Hippocampal formation (tissue), 2 donors: ENCODE results near the gene GRPEL2.

ENCODE experiments used
- DNase-seq, 2 donors: peaks; one replicate each; lab custom pipeline; 2025; lab: John Stamatoyannopoulos, UW

The GRPEL2 gene

DNA sequence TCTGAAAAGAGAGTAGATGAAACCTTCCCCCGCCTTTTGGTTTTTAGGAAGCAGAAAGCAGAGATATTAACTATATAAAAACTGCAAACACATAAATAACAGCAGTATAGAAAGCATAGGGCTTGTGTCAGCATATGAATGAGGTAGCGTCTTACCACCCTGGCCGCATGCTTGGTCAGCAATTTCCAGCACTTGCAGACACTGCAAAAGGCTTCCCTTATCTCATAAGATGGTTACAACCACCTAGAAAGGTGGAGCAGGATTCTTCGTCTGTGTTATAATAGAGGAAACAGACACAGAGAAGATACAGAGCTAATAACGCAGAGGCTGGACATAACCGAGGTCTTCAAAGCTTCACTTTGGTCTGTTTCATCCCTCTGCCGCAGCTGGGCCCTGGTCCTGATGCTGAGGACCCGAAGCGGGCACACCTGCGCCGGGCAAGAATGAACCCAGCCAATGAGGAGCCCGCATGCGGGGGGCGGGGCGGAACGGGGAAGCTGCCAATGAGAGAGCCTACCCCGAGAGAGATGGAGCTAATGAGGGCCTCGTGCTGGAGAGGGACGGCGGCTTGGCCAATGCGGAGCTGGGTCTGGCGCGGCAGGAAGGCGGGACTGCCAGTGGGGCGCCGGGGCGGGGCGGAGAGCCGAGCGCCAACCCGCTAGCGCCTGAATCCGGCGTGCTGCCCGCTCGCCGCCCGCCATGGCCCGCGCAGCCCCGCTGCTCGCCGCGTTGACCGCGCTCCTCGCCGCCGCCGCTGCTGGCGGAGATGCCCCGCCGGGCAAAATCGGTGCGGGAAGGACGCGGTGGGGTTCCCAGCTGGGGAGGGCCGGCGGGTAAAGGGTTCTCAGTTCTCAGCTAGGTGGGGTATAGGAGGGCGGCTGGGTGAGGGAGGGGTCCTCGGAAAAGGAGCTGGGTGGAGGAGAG lies 12.3 kb downstream of the GRPEL2 start, which contains the start of gene PCYOX1L:
TSS of gene PCYOX1L (plus strand) at position 677 of the 924 bp plus-strand sequence. CDS start at position 700, 23 bp downstream.
- DNase-seq, result peak; percentile 94 to 97

DNA sequence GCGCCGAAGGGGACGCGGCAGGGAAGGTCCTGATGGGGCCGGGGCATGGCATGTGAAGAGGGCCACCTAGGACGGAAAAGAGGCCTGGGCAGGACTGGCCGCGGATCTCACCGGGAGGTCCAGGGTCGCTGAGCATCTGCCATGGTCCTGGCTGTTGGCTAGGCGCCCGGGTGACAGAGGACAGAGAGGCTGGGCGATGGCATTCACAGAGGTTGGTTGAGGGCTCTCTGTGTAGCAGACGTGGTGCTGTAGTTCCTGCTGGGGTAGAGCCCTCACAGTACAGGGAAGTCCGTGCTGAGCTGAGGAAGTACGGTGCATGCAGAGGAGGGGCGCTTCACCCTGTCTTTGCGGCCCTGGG lies 13.0 kb downstream of the GRPEL2 start:
- DNase-seq, result peak; percentile 8 to 57

DNA sequence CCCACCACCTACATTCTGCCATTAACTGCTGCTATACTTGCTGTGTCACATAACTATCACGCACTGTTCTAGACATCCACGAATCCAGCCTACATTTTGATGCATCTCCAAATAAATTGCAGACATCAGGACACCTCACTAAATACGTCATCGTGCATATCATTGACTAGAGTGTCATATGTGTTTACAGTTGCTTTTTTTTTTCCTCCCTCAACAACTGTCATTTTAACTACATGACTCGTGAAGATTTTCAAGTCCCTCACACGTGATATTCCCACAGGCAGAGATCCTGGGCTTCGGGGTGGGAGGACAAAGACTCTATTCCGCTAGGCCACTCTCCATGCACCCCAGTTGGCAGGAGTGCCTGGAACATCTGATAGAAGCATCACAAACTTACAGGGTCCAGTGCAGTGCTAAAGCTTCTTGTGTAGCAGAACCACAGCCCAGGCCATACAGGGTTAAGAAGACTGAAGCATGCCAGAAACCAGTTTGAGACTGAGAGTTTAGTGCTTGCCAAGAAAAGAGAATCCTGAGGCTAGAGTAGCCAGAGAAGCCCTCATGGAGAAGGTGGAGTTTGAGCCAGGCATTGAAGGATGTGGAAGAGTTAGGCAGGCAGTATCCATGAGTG lies 13.7 kb downstream of the GRPEL2 start:
- no peak for DNase-seq

DNA sequence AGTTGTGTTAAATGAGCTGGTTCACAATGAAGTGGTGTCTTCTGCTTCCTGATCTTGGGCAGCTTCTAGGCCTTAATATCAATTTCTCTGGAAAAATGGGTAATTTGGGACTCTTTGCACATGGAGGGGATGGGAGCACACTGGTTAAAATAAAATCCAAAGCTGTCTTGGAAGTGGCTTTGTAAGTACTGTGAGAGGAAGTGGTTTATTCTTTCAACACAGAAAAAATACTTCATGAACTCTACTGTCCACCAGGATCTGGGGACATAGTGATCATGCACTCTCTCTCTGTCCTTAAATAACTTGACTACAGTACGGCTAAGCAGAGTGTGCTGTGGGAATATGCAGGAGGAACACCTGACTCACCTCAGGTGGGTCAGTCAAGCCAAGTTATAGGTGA lies 15.0 kb downstream of the GRPEL2 start:
- no peak for DNase-seq

DNA sequence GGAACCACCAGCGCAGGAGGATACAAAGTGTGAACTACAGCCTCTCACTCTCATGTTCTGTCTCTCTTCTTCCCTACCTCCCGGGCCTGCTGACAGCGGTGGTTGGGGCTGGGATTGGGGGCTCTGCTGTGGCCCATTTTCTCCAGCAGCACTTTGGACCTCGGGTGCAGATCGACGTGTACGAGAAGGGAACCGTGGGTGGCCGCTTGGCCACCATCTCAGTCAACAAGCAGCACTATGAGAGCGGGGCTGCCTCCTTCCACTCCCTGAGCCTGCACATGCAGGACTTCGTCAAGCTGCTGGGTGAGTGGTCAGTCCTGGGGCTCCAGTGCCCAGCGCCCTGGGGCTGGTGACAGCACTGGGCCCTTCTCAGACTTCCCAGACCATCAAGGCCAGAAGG lies 17.2 kb downstream of the GRPEL2 start:
- DNase-seq, result no peak

DNA sequence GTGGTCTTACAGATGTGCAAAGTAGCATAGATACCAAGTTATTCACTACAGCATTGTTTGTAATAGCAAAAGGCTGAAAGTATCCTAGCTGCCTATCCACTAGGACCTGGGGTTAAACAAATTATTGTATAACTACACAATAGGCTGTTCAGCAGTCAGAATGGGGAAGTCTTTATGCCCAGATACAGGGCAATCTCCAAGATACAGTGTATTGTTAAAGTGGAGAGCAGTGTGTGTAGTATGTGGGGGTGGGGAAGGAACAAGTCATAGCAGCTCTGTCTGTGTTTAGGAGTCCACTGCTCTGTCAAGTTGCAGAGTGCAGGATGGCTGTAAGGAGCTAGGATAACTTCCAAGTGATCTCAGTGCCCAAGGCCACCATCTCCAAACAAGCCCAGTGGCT lies 18.1 kb downstream of the GRPEL2 start:
- no peak for DNase-seq

DNA sequence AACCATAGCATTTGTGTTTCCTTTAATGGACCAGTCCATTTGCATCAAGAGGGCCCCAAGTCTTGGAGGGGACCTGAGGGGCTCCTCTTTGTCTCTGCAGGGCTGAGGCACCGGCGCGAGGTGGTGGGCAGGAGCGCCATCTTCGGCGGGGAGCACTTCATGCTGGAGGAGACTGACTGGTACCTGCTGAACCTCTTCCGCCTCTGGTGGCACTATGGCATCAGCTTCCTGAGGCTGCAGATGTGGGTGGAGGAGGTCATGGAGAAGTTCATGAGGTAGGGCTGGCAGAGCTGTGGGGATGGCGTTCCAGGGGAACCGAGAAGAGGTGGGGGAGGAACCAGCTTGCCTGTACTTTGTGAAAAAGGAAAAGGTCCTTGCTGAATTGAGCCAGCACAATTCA lies 18.6 kb downstream of the GRPEL2 start:
- no peak for DNase-seq

DNA sequence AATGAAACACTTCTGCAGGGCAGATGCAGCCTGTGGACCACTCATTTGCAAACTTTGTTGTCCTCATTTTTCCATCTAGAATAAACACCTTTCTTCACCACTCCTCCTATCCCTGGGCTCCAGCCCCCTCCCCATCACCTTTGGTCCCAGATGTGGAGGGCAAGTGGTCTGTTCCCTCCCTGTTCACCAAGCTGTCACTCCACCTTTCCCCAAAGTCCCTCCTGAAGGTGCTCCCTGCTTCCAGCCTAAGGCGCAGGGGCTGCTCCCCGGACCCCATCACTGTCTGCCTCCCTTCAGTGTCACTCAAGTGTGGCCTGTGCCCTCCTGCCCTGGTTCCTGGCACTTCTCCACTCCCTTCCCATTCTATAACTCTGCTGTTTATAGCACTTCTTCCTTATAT lies 19.4 kb downstream of the GRPEL2 start:
- DNase-seq, result no peak

DNA sequence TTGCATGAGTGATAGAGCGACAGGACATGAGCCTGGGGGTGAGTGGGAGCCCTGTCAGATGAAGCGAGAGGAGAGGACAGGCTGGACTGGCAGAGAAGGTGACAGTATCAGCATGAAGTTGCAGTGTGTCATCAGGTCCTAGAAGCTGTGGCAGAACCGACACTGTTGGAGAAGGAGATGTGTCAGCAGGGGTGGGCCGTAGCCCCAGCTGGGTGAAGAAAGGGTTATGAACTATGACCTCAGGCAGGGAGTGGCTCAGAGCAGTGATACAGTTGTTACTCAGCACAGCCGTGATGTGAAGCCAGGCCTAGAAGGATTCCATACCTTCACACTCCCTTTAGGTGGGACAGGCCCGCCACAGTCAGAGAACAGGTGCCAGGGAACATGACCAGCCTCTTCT lies 20.1 kb downstream of the GRPEL2 start:
- DNase-seq, result no peak

DNA sequence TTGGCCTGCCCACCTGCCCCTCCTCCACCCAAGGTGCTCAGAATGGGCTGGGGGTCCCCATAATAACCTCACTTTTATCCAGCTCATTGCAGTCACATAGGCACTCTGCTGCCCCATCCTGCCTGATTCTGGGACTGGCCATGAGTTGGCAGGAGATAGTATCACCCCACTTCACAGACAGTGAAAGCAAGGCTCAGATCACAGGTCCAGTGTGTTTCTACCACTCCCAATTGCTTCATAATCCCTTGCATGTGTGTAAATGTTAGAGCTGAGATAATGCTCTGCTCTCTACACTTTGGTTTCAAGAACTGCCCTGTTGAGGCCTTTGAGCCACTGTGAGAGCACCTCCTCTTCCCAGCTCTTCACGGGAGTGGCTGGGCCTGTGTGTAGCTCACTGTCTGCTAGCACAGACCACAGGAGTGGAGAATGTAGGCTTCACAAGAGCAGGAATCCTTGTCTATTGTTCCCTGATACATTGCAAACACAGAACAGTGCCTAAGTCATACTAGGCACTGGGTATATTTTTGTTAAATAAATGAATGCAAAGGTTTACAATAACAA lies 20.9 kb downstream of the GRPEL2 start:
- DNase-seq, result no peak

DNA sequence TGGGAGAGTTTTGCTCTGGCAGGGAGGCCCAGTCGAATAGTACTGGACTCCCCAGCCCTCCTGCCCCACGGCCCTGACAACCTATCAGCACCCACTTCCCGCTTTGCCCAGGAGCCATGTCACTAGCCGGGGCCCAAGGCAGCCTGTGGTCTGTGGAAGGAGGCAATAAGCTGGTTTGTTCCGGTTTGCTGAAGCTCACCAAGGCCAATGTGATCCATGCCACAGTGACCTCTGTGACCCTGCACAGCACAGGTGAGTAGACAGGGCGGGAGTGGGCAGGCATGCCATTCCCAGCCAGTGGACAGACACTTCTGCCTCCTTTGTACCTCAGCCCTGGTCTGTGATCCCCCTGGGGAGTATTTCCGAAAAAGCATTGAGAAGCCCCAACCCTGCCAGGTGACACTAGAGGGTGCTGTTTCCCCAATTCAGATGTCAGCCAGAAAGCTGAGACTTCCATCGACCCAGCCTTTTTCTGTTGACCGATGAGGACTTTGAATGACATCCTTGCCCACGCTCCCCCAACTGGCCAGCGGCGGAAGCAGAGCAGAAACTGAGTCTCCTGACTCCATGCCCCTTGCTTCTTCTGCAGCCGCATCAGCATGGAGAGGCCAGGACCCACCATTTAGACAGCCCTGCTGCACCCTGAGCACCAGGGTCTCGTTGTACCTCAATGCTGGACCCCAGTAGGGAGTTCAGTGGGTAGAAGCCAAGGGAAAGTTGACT lies 22.1 kb downstream of the GRPEL2 start:
- no peak for DNase-seq

DNA sequence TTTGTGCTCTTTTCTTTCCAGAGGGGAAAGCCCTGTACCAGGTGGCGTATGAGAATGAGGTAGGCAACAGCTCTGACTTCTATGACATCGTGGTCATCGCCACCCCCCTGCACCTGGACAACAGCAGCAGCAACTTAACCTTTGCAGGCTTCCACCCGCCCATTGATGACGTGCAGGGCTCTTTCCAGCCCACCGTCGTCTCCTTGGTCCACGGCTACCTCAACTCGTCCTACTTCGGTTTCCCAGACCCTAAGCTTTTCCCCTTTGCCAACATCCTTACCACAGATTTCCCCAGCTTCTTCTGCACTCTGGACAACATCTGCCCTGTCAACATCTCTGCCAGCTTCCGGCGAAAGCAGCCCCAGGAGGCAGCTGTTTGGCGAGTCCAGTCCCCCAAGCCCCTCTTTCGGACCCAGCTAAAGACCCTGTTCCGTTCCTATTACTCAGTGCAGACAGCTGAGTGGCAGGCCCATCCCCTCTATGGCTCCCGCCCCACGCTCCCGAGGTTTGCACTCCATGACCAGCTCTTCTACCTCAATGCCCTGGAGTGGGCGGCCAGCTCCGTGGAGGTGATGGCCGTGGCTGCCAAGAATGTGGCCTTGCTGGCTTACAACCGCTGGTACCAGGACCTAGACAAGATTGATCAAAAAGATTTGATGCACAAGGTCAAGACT lies 22.8 kb downstream of the GRPEL2 start:
- DNase-seq, result no peak

DNA sequence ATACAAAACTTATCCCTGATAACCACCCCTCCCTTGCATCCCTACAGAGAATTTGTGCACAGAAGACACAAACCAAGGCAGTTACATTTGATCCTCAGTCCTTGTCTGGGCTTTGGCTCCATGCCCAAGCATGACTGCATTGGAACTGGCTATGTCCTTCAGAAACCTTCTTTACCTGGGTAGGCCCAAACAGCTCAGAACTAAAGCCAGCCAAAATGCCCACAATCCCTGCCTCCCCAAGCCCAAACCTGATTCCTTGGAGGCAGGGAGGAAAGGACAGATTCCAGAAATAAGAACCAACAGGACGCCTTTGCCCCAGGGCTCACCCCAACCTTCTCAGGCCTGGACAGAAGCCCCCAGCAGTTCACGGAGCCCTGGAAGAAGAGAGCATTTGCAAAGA lies 25.6 kb downstream of the GRPEL2 start:
- DNase-seq, result no peak

DNA sequence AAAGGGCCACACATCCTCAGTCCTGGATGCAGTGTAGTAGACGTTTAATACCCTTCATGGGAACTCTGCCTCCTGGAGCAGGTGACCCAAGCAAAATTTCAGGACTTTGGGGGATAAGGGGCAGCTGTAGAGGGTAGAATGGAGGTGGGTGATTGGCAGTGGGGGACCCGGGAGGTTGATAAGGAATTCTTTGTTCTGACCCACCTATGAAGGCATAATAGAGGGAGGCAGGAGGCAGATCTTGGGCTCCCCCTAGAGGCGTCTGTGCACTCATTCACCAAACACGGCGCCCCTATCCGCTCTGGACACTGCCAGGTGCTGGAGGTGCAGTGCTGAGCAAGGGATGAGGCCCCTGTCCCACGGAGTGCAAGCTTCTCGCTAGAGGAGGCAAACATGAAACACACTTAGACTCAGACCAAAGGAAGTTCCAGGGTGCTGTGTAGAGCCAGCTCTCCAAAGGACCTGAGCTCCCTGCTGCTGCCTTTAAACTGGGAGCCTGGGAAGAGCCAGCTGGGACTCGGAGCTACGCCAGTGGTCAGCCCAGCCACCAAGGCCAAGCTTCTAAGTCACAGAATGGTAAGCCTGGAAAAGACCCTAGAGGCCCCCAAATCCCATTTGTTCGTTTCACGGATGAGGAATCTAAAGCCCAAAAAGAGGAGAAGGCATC lies 26.1 kb downstream of the GRPEL2 start:
- peak in 1 of 2 donors; percentile 17 for DNase-seq

DNA sequence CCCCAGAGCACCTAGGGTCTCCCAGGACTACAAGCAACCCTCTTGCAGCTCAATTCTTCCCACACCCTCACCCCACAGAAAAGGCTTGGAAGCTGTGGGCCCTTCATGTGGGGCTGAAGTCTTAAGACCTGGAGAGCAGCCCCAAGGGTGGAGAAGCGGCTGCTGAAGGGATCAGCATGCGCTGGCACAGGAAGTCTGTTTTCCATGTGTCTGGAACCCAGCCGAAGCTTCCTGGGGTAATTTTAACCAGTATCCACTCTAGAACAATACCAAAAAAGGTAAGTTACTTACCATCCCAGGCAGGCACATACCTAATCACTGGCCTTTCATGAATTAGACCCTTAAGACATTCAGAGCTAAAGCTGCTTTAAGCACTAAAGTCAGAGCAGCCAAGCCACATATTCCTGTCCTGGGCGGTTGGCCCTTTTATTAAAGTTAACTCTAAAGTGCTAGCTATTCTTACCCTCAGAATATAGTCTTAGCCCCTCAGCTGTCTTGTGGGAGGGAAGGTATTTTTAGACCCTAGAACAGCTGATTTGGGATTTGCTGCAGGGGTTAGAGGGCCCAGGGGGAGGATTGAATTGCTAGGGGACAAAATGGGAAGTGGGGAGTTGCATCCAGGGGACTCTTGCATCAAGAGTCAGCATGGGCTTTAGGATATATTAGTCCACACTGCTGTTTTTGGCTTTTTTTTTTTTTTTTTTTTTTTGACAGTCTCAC lies 26.9 kb downstream of the GRPEL2 start:
- no peak for DNase-seq

DNA sequence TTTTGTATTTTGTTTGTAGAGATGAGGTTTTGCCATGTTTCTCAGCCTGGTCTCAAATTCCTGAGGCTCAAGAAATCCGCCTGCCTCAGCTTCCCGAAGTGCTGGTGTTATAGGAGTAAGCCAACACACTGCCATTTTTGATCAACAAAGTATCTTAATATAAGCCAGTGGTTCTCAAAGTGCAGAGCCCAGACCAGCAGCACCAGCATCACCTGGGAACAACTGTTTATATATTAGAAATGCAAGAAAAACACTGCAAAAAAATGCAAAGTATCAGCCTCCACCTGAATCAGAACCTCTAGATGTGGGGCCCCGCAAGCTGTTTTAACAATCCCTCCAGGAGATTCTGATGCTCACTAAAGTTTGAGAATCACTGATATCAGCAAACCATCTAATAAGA lies 27.6 kb downstream of the GRPEL2 start:
- DNase-seq, result no peak

DNA sequence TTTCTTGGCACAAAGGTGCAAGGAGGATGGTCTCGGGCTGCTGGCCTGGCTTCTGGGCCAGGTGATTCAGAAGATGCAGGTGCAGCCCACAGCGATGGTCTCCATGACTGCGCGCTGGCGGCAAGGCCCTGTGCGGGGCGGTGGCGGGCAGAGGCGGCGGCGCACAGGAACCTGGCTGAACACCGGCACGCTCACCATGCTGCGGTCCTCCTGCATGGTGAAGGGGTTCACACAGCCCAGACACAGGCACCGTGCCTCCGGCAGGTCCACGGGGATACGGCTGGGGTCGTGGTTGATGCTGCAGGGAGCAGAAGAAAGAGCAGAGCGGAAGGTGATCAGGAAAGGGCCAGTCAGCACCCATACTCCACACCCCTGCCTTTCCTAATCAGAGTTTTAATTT lies 29.0 kb downstream of the GRPEL2 start:
- DNase-seq, result no peak

DNA sequence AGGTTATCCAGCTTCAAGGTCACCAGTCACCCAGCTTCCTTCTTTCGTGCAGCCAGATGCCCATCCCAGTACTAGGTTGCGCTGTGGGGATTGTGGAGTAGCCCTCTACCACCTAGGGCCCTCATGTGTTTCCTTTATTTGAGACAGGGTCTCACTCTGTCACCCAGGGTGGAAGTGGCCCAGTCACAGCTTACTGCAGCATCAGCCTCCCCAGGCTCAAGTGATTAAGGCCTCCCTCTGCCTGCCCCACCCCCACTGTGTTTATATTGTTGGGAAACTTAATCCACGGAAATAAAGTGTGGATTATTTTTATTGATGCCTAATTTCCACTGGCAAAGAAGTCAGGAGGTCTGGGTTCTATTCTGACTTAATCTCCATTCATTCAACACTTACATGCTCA lies 29.5 kb downstream of the GRPEL2 start:
- no peak for DNase-seq

DNA sequence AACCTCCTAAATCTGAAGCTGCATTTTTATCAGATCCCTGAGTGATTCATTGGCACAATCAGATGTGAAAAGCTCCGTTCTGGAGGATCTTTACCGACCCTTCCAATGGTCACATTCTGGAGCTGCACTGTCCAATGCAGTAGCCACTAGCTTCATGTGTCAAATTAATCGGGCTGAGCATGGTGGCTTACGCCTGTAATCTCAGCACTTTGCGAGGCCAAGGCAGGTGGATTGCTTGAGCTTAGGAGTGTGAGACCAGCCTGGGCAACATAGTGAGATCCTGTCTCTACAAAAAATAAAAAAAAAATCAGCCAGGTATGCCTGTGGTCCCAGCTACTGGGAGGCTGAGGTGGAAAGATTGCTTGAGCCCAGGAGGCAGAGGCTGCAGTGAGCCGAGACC lies 30.1 kb downstream of the GRPEL2 start:
- DNase-seq, result no peak

DNA sequence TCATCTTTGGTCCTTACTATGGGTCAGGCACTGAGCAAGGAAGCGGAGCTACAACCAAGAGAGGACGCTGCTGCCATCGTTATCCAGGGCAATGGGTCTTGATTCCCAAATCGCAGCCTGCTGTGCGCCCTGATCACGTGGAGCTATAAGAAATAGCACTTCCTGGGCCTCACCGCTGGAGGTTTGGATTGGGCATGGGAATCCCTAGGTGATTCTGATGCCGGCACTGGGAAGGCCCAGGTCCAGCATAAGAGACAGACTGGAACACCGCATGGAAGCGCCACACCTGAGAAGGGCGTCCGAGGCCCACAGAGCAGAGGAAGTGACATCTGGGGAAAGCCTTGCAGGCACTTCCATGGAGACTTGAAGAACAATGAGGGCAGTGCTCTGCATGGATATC lies 30.8 kb downstream of the GRPEL2 start:
- no peak for DNase-seq
